ENCODE results near the gene MESP1.

The MESP1 gene

DNA sequence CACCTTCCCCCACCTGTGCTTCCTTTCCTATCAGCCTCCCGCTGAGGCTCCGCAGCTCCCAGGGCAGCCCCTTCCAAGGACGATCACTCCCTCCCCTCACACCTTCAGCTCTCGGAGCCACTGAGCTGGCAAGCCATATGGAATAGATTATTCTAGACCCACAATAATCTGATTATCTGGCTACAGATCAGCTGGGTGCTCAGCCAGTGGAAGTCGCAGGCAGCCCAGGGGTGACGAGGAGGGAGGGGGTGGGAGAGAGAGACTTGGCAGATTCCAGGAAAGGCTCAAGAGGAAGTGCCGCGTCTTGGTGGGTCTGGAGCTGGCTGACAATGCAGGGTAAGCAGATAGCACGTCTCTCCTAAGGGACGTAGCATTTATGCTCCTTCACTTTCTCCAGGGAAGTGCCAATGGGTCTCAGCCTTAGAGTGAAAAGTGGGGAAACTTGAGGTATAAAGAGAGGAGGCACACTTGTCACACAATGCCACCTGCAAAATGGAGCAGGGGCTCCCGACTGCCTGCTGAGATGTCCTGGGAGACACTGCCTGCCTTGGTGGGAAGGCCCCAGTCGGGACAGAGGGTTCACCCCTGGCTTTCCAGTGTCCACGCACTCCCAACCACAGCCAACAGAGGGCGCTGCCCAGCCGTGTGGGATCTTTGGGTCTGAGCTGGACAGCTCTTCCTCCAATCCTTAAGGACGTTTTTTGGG is 9.4 kb upstream of the MESP1 start:
- DNase-seq (ENCODE audit: extremely low read depth in 1 of 2, low read depth in 1 of 2) = peak in 1 of 2 donors; percentile 39

GRCh38 chr15:89759835-89760234 is 8.8 kb upstream of the MESP1 start:
- DNase-seq (ENCODE audit: extremely low read depth in 1 of 2, low read depth in 1 of 2) = no peak

DNA sequence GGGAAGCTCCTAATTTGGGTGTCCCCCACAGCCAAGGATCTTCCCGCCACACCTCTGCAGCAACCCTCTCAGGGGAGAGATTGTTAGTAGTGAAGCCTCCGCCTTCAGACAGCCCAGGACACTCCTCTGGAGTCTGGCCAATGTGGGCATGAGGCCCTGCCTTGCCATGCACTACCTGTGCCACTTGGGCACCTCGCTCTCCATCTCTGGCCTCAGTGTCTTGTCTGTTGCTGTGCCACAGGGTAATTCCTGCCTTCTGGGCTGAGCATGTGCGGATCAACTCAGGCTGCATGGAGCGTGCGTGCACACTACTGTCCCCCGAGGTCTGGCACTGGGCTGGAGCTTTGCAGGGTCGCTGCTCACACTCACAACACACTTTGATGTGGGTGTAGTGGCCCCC is 7.9 kb upstream of the MESP1 start:
- DNase-seq (ENCODE audit: extremely low read depth in 1 of 2, low read depth in 1 of 2) = no peak

GRCh38 chr15:89758283-89758682 is 7.2 kb upstream of the MESP1 start:
- no peak for DNase-seq (ENCODE audit: extremely low read depth in 1 of 2, low read depth in 1 of 2)

GRCh38 chr15:89756897-89757296 is 5.8 kb upstream of the MESP1 start:
- no peak for DNase-seq (ENCODE audit: extremely low read depth in 1 of 2, low read depth in 1 of 2)

- no peak for DNase-seq (ENCODE audit: extremely low read depth in 1 of 2, low read depth in 1 of 2)
Observed at GRCh38 chr15:89755701-89756100, 4.7 kb upstream of the MESP1 start.

GRCh38 chr15:89754361-89755154 is 3.5 kb upstream of the MESP1 start:
- DNase-seq (ENCODE audit: extremely low read depth in 1 of 2, low read depth in 1 of 2) = no peak

- DNase-seq (ENCODE audit: extremely low read depth in 1 of 2, low read depth in 1 of 2) = no peak
Observed at GRCh38 chr15:89753855-89754254, 2.8 kb upstream of the MESP1 start.

- no peak for DNase-seq (ENCODE audit: extremely low read depth in 1 of 2, low read depth in 1 of 2)
Observed at GRCh38 chr15:89751748-89752147, 699 bp upstream of the MESP1 start.

- DNase-seq (ENCODE audit: extremely low read depth in 1 of 2, low read depth in 1 of 2) = no peak
Observed at GRCh38 chr15:89749951-89750559, 994 bp downstream of the MESP1 start.

GRCh38 chr15:89749526-89749925 is 1.5 kb downstream of the MESP1 start:
- no peak for DNase-seq (ENCODE audit: extremely low read depth in 1 of 2, low read depth in 1 of 2)

- DNase-seq (ENCODE audit: extremely low read depth in 1 of 2, low read depth in 1 of 2) = no peak
Observed at GRCh38 chr15:89749054-89749453, 2.0 kb downstream of the MESP1 start.

DNA sequence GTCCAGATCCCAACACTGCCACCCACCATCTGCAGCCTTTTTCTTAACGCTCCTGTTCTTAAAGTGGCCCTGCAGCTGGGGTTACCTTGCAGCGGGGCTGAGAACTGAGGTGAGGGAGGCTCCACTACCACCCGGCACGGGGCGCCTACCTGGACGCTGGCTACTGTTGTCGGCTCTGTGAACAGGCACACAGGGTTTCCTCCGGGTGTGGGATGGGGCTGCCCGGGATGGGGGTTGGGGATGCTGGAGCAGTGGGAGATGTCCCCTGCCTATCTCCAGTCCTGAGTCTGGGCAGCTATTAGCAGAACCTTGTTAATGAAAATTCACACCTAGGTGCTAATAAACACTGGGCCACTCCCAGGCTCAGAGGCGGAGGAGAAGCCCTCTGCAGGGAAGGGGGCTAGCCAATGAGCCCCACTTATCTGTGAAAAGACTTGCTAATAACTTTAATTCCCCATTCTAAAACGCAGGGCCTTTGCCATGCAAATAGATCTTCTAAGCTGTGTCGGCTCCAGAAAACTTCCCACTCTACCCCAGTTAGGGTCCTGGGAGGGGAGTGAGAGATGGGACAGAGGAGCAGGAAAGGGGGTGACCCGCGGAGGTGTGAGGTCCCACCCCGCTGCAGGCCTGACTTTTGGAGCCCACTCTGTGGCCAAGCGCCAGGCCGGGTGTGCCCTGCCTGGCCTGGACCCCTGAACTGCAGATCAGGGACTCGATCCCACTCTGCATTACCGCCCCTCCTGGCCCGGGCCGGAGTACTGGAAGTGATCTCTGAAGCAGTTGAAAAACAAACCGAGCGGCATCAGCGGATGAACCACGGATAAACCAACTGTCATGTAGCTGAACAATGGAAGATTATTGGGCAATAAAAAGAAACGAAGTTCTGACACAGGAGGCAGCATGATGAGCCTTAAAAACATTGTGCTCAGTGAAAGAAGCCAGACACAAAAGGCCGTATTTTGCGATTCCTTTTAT is 3.1 kb downstream of the MESP1 start:
- no peak for DNase-seq (ENCODE audit: extremely low read depth in 1 of 2, low read depth in 1 of 2)

GRCh38 chr15:89746386-89746780 is 4.7 kb downstream of the MESP1 start:
- DNase-seq (ENCODE audit: extremely low read depth in 1 of 2, low read depth in 1 of 2) = no peak

DNA sequence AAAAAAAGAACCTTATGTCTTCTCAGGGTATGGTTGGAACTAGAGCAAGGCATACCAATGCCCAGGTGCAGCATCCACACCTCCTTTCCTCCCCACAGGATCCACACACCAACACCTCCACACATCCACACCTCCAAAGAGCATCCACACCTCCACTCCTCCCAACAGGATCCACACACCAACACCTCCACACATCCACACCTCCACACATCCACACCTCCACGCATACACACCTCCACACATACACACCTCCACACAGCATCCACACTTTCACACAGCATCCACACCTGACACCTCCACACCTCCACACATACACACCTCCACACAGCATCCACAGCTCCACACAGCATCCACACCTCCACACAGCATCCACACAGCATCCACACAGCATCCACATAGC is 5.3 kb downstream of the MESP1 start:
- no peak for DNase-seq (ENCODE audit: extremely low read depth in 1 of 2, low read depth in 1 of 2)

GRCh38 chr15:89745131-89745530 is 5.9 kb downstream of the MESP1 start:
- no peak for DNase-seq (ENCODE audit: extremely low read depth in 1 of 2, low read depth in 1 of 2)

DNA sequence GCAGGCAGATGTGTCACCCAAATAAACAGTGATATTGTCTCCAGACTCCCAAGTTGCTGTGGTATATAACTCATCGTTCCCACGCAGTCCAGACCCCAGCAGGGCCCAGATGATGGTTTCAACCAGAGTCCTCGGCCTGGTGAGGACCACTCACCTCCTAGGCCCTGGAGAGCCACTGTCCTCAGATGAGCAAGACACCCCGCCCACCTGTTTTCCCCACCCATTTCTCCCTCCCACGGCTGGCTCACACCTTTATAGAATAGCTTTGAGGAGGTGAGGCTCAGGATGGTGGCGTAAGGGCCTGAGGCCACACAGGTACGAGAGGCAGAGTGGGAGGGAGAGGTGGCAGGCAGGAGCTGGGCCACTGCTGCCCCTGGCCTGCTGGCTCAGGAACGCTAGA is 7.5 kb downstream of the MESP1 start:
- no peak for DNase-seq (ENCODE audit: extremely low read depth in 1 of 2, low read depth in 1 of 2)

GRCh38 chr15:89743011-89743410 is 8.0 kb downstream of the MESP1 start:
- no peak for DNase-seq (ENCODE audit: extremely low read depth in 1 of 2, low read depth in 1 of 2)

DNA sequence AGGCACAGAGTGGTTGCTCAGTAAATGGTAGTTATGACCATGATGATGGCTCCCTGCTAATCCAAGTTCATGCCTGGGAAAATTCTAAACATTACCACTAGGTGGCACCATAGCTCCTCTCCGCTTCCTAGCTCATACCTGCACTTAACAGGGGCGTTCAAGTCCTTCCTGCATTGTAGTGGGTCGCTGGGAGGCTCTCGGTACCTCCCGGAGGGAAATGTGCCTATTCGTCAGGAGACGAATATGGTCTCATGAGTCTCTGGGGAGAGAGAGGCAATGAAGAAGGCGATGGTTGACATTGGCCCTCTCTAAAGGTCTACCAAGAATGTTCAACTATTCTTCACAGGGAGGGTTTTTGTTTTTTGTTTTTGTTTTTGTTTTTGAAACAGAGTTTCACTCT is 10.9 kb downstream of the MESP1 start:
- no peak for DNase-seq (ENCODE audit: extremely low read depth in 1 of 2, low read depth in 1 of 2)

GRCh38 chr15:89735773-89736172 is 15.3 kb downstream of the MESP1 start:
- no peak for DNase-seq (ENCODE audit: extremely low read depth in 1 of 2, low read depth in 1 of 2)
